Peyer's patch (tissue), 4 donors: ENCODE measurements around the gene KIR3DL3.
"Not testable (repeated sequence)": the region's sequence is repeated elsewhere in the genome, so short reads cannot be mapped to it uniquely, and the experiment has no call there.

ENCODE experiments used
- POLR2A ChIP-seq, 2 donors: fragments of 450-650 bp; IDR thresholded peaks; one replicate each; pipeline ENCODE4 v1.5.1; 2017; ENCODE audit warnings: antibody characterized with exemption in 2 of 2, mild to moderate bottlenecking in 2 of 2, moderate library complexity in 2 of 2
- TF ChIP-seq, protein P1 (sequence below), 6 experiments: fragments of 450-650 bp in 4 of 6; fragments of 200-600 bp in 2 of 6; sonication (generic) in 1 of 6; IDR thresholded peaks; one replicate each; pipeline ENCODE4 v1.5.1; 2017 to 2019; ENCODE audit warnings: antibody characterized with exemption in 6 of 6, mild to moderate bottlenecking in 3 of 6, moderate library complexity in 1 of 6

DNA sequence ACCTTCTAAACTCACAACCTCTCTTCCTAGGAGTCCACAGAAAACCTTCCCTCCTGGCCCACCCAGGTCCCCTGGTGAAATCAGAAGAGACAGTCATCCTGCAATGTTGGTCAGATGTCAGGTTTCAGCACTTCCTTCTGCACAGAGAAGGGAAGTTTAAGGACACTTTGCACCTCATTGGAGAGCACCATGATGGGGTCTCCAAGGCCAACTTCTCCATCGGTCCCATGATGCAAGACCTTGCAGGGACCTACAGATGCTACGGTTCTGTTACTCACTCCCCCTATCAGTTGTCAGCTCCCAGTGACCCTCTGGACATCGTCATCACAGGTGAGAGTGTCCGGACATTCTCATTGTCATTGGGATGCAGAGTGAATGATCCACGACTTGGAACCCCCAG lies 17.7 kb downstream of the KIR3DL3 start:
- TF ChIP-seq, protein P1, sequence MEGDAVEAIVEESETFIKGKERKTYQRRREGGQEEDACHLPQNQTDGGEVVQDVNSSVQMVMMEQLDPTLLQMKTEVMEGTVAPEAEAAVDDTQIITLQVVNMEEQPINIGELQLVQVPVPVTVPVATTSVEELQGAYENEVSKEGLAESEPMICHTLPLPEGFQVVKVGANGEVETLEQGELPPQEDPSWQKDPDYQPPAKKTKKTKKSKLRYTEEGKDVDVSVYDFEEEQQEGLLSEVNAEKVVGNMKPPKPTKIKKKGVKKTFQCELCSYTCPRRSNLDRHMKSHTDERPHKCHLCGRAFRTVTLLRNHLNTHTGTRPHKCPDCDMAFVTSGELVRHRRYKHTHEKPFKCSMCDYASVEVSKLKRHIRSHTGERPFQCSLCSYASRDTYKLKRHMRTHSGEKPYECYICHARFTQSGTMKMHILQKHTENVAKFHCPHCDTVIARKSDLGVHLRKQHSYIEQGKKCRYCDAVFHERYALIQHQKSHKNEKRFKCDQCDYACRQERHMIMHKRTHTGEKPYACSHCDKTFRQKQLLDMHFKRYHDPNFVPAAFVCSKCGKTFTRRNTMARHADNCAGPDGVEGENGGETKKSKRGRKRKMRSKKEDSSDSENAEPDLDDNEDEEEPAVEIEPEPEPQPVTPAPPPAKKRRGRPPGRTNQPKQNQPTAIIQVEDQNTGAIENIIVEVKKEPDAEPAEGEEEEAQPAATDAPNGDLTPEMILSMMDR (IDR thresholded peaks at IDR 0.05), result not testable (repeated sequence)
- TF ChIP-seq POLR2A (IDR thresholded peaks at IDR 0.05), result not testable (repeated sequence)
